GM23338 (cell line): Measurements from ENCODE around the gene GRAMD1A. TPM values are rescaled to one million over a fixed set of nuclear protein-coding genes. Genes with fewer than 3 reads are reported as not detected.

Experiments used
- ATAC-seq: fragments of 200-7000 bp; cut with Tn5 transposase; 3 replicates; pipeline ENCODE4 v1.9.1; 2020
- DNase-seq: peaks from one replicate; pipeline ENCODE4 v3.0.0-alpha.2; 2015; ENCODE audit warnings: low spot score
- H2AFZ ChIP-seq: fragments of 200-600 bp; sonication (generic); 2 replicates; pipeline ENCODE4 v1.8.0; 2016; ENCODE audit warnings: antibody characterized with exemption, mild to moderate bottlenecking, moderate library complexity
- H3F3A ChIP-seq: fragments of 200-600 bp; sonication (generic); replicated peaks from 2 replicates; pipeline ENCODE4 v1.8.0; 2017; ENCODE audit warnings: antibody characterized with exemption, mixed run types, low read depth
- H3K27ac ChIP-seq: fragments of 200-600 bp; sonication (generic); 2 replicates; pipeline ENCODE4 v1.6.1; 2016; ENCODE audit warnings: low read depth
- H3K27me3 ChIP-seq: fragments of 200-600 bp; sonication (generic); 2 replicates; pipeline ENCODE4 v1.8.0; 2016; ENCODE audit warnings: mild to moderate bottlenecking, mixed run types, moderate library complexity; ENCODE audit not compliant: insufficient read depth
- H3K36me3 ChIP-seq: fragments of 200-600 bp; sonication (generic); 2 replicates; pipeline ENCODE4 v1.8.0; 2016; ENCODE audit warnings: mild to moderate bottlenecking; ENCODE audit not compliant: insufficient read depth
- H3K4me1 ChIP-seq: fragments of 200-600 bp; sonication (generic); 2 replicates; pipeline ENCODE4 v1.8.0; 2016; ENCODE audit warnings: mild to moderate bottlenecking, moderate library complexity; ENCODE audit not compliant: insufficient read depth
- H3K4me2 ChIP-seq: fragments of 200-600 bp; sonication (generic); 2 replicates; pipeline ENCODE4 v1.7.1; 2017; ENCODE audit warnings: mixed run types
- H3K4me3 ChIP-seq: fragments of 200-600 bp; sonication (generic); 2 replicates; pipeline ENCODE4 v1.6.1; 2016; ENCODE audit warnings: mixed run types
- H3K79me2 ChIP-seq: fragments of 200-600 bp; sonication (generic); replicated peaks from 2 replicates; pipeline ENCODE4 v1.8.0; 2017; ENCODE audit warnings: mild to moderate bottlenecking; ENCODE audit not compliant: insufficient read depth
- H3K9me2 ChIP-seq: fragments of 200-600 bp; sonication (generic); 2 replicates; pipeline ENCODE4 v1.8.0; 2017; ENCODE audit not compliant: insufficient read depth
- H4K20me1 ChIP-seq: fragments of 200-600 bp; sonication (generic); replicated peaks from 2 replicates; pipeline ENCODE4 v1.8.0; 2017; ENCODE audit warnings: mild to moderate bottlenecking; ENCODE audit not compliant: insufficient read depth
- H3K27ac Mint-ChIP-seq: 2 replicates; pipeline ENCODE4 v1.8.0; 2020; ENCODE audit warnings: inconsistent platforms, mild to moderate bottlenecking, moderate library complexity, mixed read lengths
- H3K27me3 Mint-ChIP-seq: 3 replicates; pipeline ENCODE4 v1.8.0; 2022; ENCODE audit warnings: low read depth, mild to moderate bottlenecking, moderate library complexity, mixed read lengths, inconsistent platforms; ENCODE audit not compliant: insufficient read depth, poor library complexity
- H3K36me3 Mint-ChIP-seq: 3 replicates; pipeline ENCODE4 v1.8.0; 2021; ENCODE audit warnings: low read depth, mild to moderate bottlenecking, inconsistent platforms, moderate library complexity, mixed read lengths
- H3K4me1 Mint-ChIP-seq: 3 replicates; pipeline ENCODE4 v1.8.0; 2020; ENCODE audit warnings: mild to moderate bottlenecking, inconsistent platforms, mixed read lengths
- H3K4me3 Mint-ChIP-seq: 3 replicates; pipeline ENCODE4 v1.8.0; 2021; ENCODE audit warnings: moderate library complexity, mild to moderate bottlenecking, inconsistent platforms, mixed read lengths
- H3K9me3 Mint-ChIP-seq: 3 replicates; pipeline ENCODE4 v1.8.0; 2020; ENCODE audit warnings: moderate library complexity, mild to moderate bottlenecking, inconsistent platforms, mixed read lengths
- CREB1 ChIP-seq: fragments of 250-450 bp; sonication (Bioruptor Pico); IDR thresholded peaks from 2 replicates; pipeline ENCODE4 v1.5.0; 2020; ENCODE audit warnings: low read depth, mild to moderate bottlenecking, moderate library complexity
- CTCF ChIP-seq, 2 experiments: fragments of 200-600 bp in 1 of 2; sonication (generic) in 1 of 2; conservative IDR thresholded peaks; 2 replicates each; pipeline versions ENCODE4 v1.5.1 to v1.6.1; 2016 to 2017; ENCODE audit warnings: antibody characterized with exemption in 2 of 2, low read depth in 2 of 2, mild to moderate bottlenecking in 2 of 2, moderate library complexity in 1 of 2
- ETS1 ChIP-seq: IDR thresholded peaks from 2 replicates; pipeline ENCODE4 v1.6.1; 2016; ENCODE audit warnings: antibody characterized with exemption
- EZH2 ChIP-seq: fragments of 200-600 bp; sonication (generic); IDR thresholded peaks from one replicate; pipeline ENCODE4 v1.8.0; 2017; ENCODE audit warnings: antibody characterized with exemption, mild to moderate bottlenecking, low read depth; ENCODE audit not compliant: unreplicated experiment
- EZH2phosphoT487 ChIP-seq: fragments of 200-600 bp; sonication (generic); IDR thresholded peaks from one replicate; pipeline ENCODE4 v1.8.1; 2018; ENCODE audit warnings: antibody characterized with exemption; ENCODE audit not compliant: unreplicated experiment
- JUNB ChIP-seq: IDR thresholded peaks from one replicate; pipeline ENCODE4 v1.6.1; 2016; ENCODE audit warnings: antibody characterized with exemption; ENCODE audit not compliant: unreplicated experiment
- NANOG ChIP-seq: IDR thresholded peaks from 2 replicates; pipeline ENCODE4 v1.6.1; 2016; ENCODE audit warnings: antibody characterized with exemption, borderline replicate concordance
- POLR2AphosphoS5 ChIP-seq: IDR thresholded peaks from 2 replicates; pipeline ENCODE4 v1.6.1; 2016; ENCODE audit warnings: antibody characterized with exemption, low read depth
- REST ChIP-seq: IDR thresholded peaks from one replicate; pipeline ENCODE4 v1.6.1; 2018; ENCODE audit warnings: antibody characterized with exemption; ENCODE audit not compliant: unreplicated experiment
- STAT1 ChIP-seq: IDR thresholded peaks from one replicate; pipeline ENCODE4 v1.6.1; 2016; ENCODE audit warnings: antibody characterized with exemption; ENCODE audit not compliant: unreplicated experiment
- ZNF114 ChIP-seq: fragments of 250-450 bp; sonication (Bioruptor Pico); IDR thresholded peaks from 2 replicates; pipeline ENCODE4 v1.5.0; 2020; ENCODE audit warnings: mild to moderate bottlenecking, moderate library complexity
- ZNF331 ChIP-seq: fragments of 250-450 bp; sonication (Bioruptor Pico); IDR thresholded peaks from 2 replicates; pipeline ENCODE4 v1.5.0; 2020; ENCODE audit warnings: low read depth, mild to moderate bottlenecking, moderate library complexity
- polyA plus RNA-seq: library from polyadenylated mRNA; unstranded; fragments of >200 nt; fragmentation: Nextera tagmentation; extraction: Ambion mirVana; gene quantifications from 2 replicates; pipeline ENCODE4 v1.2.1, GENCODE V29; 2016
- total RNA-seq: library from RNA; depleted of rRNA; stranded (reverse); fragments of >200 nt; shearing (Covaris generic); gene quantifications from 2 replicates; pipeline ENCODE4 v1.2.3, GENCODE V29; 2014
- TF ChIP-seq, protein P1 (sequence below): fragments of 250-450 bp; sonication (Bioruptor Pico); IDR thresholded peaks from 2 replicates; pipeline ENCODE4 v1.5.0; 2020; ENCODE audit warnings: mild to moderate bottlenecking, moderate library complexity

The GRAMD1A gene
- total and polyA plus RNA-seq, 2 experiments from 2014 or later, result 122 to 174 TPM

DNA sequence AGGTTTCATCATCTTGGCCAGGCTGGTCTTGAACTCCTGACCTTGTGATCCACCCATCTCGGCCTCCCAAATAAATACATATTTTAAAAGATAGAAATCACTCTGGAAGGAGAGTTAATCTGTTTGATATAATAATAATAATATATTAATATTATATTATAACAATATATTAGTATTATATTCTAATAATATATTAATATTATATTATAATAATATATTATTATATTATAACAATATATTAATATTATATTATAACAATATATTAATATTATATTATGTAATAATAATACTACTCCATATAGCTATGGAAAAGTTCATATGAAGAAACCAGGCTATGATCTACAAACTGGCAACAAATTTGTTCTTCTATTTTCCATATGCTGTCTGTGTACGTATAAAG is 58.2 kb downstream of the GRAMD1A start:
- H3K27ac ChIP-seq, result no peak overlapping the region
- Mint-ChIP-seq H3K4me1 (peaks cover 17% of the 10 kb centered on the region), H3K36me3 (no peaks in the 10 kb centered on the region; the same call in 2 of the 3 replicates), H3K9me3 (no peaks in the 10 kb centered on the region; the same call in 2 of the 3 replicates), H3K27ac (no peak overlapping the region), H3K27me3 (peaks cover 13% of the 10 kb centered on the region), H3K4me3 (no peak overlapping the region)
- H3K4me1 ChIP-seq, result peaks cover 5% of the 10 kb centered on the region; the same call in 1 of the 2 replicates
- peaks cover 2% of the 10 kb centered on the region; the same call in 1 of the 2 replicates for H3K27me3 ChIP-seq
- peaks cover 4% of the 10 kb centered on the region; the same call in 1 of the 2 replicates for H3F3A ChIP-seq
- no peaks in the 10 kb centered on the region for H4K20me1 ChIP-seq
- H2AFZ ChIP-seq, result no peak overlapping the region
- H3K4me3 ChIP-seq, result no peak overlapping the region
- no peaks in the 10 kb centered on the region for H3K36me3 ChIP-seq
- TF ChIP-seq STAT1 (no peak), ZNF331 (CRISPR knock-in tag) (no peak), CREB1 (CRISPR knock-in tag) (no peak), JUNB (no peak), EZH2 (no peak), CTCF (conservative IDR thresholded peaks at IDR 0.05; ENCODE audit: low read depth in 2 of 2) (no peak), ZNF114 (no peak), REST (no peak), POLR2AphosphoS5 (no peak), NANOG (no peak), EZH2phosphoT487 (no peak), ETS1 (no peak)
- TF ChIP-seq, protein P1, sequence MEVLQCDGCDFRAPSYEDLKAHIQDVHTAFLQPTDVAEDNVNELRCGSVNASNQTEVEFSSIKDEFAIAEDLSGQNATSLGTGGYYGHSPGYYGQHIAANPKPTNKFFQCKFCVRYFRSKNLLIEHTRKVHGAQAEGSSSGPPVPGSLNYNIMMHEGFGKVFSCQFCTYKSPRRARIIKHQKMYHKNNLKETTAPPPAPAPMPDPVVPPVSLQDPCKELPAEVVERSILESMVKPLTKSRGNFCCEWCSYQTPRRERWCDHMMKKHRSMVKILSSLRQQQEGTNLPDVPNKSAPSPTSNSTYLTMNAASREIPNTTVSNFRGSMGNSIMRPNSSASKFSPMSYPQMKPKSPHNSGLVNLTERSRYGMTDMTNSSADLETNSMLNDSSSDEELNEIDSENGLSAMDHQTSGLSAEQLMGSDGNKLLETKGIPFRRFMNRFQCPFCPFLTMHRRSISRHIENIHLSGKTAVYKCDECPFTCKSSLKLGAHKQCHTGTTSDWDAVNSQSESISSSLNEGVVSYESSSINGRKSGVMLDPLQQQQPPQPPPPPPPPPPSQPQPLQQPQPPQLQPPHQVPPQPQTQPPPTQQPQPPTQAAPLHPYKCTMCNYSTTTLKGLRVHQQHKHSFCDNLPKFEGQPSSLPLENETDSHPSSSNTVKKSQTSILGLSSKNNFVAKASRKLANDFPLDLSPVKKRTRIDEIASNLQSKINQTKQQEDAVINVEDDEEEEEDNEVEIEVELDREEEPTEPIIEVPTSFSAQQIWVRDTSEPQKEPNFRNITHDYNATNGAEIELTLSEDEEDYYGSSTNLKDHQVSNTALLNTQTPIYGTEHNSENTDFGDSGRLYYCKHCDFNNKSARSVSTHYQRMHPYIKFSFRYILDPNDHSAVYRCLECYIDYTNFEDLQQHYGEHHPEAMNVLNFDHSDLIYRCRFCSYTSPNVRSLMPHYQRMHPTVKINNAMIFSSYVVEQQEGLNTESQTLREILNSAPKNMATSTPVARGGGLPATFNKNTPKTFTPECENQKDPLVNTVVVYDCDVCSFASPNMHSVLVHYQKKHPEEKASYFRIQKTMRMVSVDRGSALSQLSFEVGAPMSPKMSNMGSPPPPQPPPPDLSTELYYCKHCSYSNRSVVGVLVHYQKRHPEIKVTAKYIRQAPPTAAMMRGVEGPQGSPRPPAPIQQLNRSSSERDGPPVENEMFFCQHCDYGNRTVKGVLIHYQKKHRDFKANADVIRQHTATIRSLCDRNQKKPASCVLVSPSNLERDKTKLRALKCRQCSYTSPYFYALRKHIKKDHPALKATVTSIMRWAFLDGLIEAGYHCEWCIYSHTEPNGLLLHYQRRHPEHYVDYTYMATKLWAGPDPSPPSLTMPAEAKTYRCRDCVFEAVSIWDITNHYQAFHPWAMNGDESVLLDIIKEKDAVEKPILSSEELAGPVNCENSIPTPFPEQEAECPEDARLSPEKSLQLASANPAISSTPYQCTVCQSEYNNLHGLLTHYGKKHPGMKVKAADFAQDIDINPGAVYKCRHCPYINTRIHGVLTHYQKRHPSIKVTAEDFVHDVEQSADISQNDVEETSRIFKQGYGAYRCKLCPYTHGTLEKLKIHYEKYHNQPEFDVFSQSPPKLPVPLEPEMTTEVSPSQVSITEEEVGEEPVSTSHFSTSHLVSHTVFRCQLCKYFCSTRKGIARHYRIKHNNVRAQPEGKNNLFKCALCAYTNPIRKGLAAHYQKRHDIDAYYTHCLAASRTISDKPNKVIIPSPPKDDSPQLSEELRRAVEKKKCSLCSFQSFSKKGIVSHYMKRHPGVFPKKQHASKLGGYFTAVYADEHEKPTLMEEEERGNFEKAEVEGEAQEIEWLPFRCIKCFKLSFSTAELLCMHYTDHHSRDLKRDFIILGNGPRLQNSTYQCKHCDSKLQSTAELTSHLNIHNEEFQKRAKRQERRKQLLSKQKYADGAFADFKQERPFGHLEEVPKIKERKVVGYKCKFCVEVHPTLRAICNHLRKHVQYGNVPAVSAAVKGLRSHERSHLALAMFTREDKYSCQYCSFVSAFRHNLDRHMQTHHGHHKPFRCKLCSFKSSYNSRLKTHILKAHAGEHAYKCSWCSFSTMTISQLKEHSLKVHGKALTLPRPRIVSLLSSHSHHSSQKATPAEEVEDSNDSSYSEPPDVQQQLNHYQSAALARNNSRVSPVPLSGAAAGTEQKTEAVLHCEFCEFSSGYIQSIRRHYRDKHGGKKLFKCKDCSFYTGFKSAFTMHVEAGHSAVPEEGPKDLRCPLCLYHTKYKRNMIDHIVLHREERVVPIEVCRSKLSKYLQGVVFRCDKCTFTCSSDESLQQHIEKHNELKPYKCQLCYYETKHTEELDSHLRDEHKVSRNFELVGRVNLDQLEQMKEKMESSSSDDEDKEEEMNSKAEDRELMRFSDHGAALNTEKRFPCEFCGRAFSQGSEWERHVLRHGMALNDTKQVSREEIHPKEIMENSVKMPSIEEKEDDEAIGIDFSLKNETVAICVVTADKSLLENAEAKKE (CRISPR knock-in tag), result no peak
- no peaks in the 10 kb centered on the region for H3K79me2 ChIP-seq
- H3K4me2 ChIP-seq, result no peak overlapping the region
- ATAC-seq (no peak), DNase-seq (no peak)
- no peaks in the 10 kb centered on the region for H3K9me2 ChIP-seq
